SK-N-SH (cell line): ENCODE data around the gene SBF2. TPM values are rescaled to one million over a fixed set of nuclear protein-coding genes. Genes with fewer than 3 reads are reported as not detected.

Experiments
- CTCF ChIA-PET: fragments of 300-600, 350-600 bp; formaldehyde crosslinking; extraction: SDS; loops from one replicate; lab custom pipeline; 2021; lab: Yijun Ruan, JAX
- POLR2A ChIA-PET: fragments of 350-600 bp; sonication (Branson Sonifier 250); formaldehyde crosslinking; extraction: SDS; loops from one replicate; lab custom pipeline; 2020; ENCODE audit warnings: antibody characterized with exemption, inconsistent platforms; lab: Yijun Ruan, JAX
- DNase-seq: peaks from one replicate; pipeline ENCODE4 v3.0.0; 2012
- H2AFZ ChIP-seq: fragments of 200-600 bp; sonication (generic); 2 replicates; pipeline ENCODE4 v1.8.1; 2016; ENCODE audit warnings: antibody characterized with exemption, mild to moderate bottlenecking, low read depth
- H3F3A ChIP-seq: fragments of 200-600 bp; sonication (generic); replicated peaks from 2 replicates; pipeline ENCODE3; 2016; ENCODE audit warnings: antibody characterized with exemption, mild to moderate bottlenecking; ENCODE audit not compliant: insufficient read depth
- H3K27ac ChIP-seq, 2 experiments: fragments of 200-500 bp in 1 of 2; fragments of 200-600 bp in 1 of 2; sonication (Bioruptor generic) in 1 of 2; sonication (generic), shearing (Covaris generic) in 1 of 2; 2 replicates each; pipeline versions ENCODE4 v1.5.1 to v1.6.1; 2014 to 2016; ENCODE audit warnings: low read depth in 2 of 2, inconsistent platforms in 1 of 2, low read length in 1 of 2, mild to moderate bottlenecking in 1 of 2, mixed read lengths in 1 of 2
- H3K27me3 ChIP-seq: fragments of 200-600 bp; sonication (generic), shearing (Covaris generic); 2 replicates; pipeline ENCODE4 v1.6.1; 2016; ENCODE audit warnings: mixed run types; ENCODE audit not compliant: insufficient read depth
- H3K36me3 ChIP-seq, 2 experiments: fragments of 200-500 bp in 1 of 2; fragments of 200-600 bp in 1 of 2; sonication (Bioruptor generic) in 1 of 2; sonication (generic) in 1 of 2; replicated peaks in 1 of 2; 2 replicates each; pipeline versions ENCODE3 to v1.5.1; 2014 to 2016; ENCODE audit warnings: low read length in 1 of 2, mild to moderate bottlenecking in 1 of 2; ENCODE audit not compliant: insufficient read depth in 2 of 2, control insufficient read depth in 1 of 2
- H3K4me1 ChIP-seq, 2 experiments: fragments of 200-500 bp in 1 of 2; fragments of 200-600 bp in 1 of 2; sonication (Bioruptor generic) in 1 of 2; sonication (generic), shearing (Covaris generic) in 1 of 2; 2 replicates each; pipeline versions ENCODE4 v1.5.1 to v1.6.1; 2014 to 2016; ENCODE audit warnings: low read depth in 1 of 2, low read length in 1 of 2, mixed run types in 1 of 2; ENCODE audit not compliant: insufficient read depth in 2 of 2, control insufficient read depth in 1 of 2
- H3K4me2 ChIP-seq: fragments of 200-600 bp; sonication (generic), shearing (Covaris generic); 2 replicates; pipeline ENCODE4 v1.6.1; 2017; ENCODE audit warnings: mixed run types
- H3K4me3 ChIP-seq, 2 experiments: fragments of 200-500 bp in 1 of 2; fragments of 200-600 bp in 1 of 2; sonication (Bioruptor generic) in 1 of 2; sonication (generic), shearing (Covaris generic) in 1 of 2; 2 replicates each; pipeline versions ENCODE4 v1.5.1 to v1.8.1; 2014 to 2016; ENCODE audit warnings: low read depth in 2 of 2, inconsistent platforms in 1 of 2, low read length in 1 of 2, mild to moderate bottlenecking in 1 of 2, mixed read lengths in 1 of 2, moderate library complexity in 1 of 2
- H3K79me2 ChIP-seq: fragments of 200-600 bp; sonication (generic); 2 replicates; pipeline ENCODE4 v1.8.1; 2017; ENCODE audit warnings: mild to moderate bottlenecking; ENCODE audit not compliant: insufficient read depth
- H3K9ac ChIP-seq: fragments of 200-600 bp; sonication (generic); 2 replicates; pipeline ENCODE4 v1.6.1; 2017; ENCODE audit warnings: mixed run types
- H3K9me2 ChIP-seq: fragments of 200-600 bp; sonication (generic); 2 replicates; pipeline ENCODE4 v1.6.1; 2017; ENCODE audit warnings: mixed run types
- H3K9me3 ChIP-seq: fragments of 200-600 bp; sonication (generic); 2 replicates; pipeline ENCODE4 v1.6.1; 2017; ENCODE audit warnings: mixed run types, mild to moderate bottlenecking, moderate library complexity
- H4K20me1 ChIP-seq: fragments of 200-600 bp; sonication (generic); 2 replicates; pipeline ENCODE4 v1.6.1; 2017; ENCODE audit warnings: mild to moderate bottlenecking, mixed run types; ENCODE audit not compliant: insufficient read depth
- ELF1 ChIP-seq: IDR thresholded peaks from 2 replicates; pipeline ENCODE4 v1.4.0; 2012
- EP300 ChIP-seq, 2 experiments: IDR thresholded peaks; 2 replicates each; pipeline versions ENCODE4 v1.4.0 to v1.6.1; 2012; ENCODE audit warnings: borderline replicate concordance in 1 of 2, low read depth in 1 of 2, low read length in 1 of 2
- FOXM1 ChIP-seq: IDR thresholded peaks from 2 replicates; pipeline ENCODE4 v1.4.0; 2012; ENCODE audit warnings: low read depth, mild to moderate bottlenecking
- GABPA ChIP-seq: IDR thresholded peaks from 2 replicates; pipeline ENCODE4 v1.4.0; 2012; ENCODE audit warnings: low read depth, mild to moderate bottlenecking
- MXI1 ChIP-seq: IDR thresholded peaks from 2 replicates; pipeline ENCODE4 v1.6.1; 2012; ENCODE audit warnings: mild to moderate bottlenecking, low read depth, low read length, improper control_type of control experiment
- NFIC ChIP-seq: IDR thresholded peaks from 2 replicates; pipeline ENCODE4 v1.4.0; 2012; ENCODE audit warnings: borderline replicate concordance
- NRF1 ChIP-seq: IDR thresholded peaks from 2 replicates; pipeline ENCODE4 v1.6.1; 2012; ENCODE audit warnings: low read depth, mild to moderate bottlenecking, low read length
- POLR2AphosphoS5 ChIP-seq: IDR thresholded peaks from 2 replicates; pipeline ENCODE4 v1.6.1; 2012; ENCODE audit warnings: low read depth, low read length
- RCOR1 ChIP-seq: fragments of 150-350 bp; IDR thresholded peaks from 2 replicates; pipeline ENCODE4 v1.6.1; 2017; ENCODE audit warnings: antibody characterized with exemption, low read length
- RFX5 ChIP-seq: IDR thresholded peaks from 2 replicates; pipeline ENCODE4 v1.6.1; 2012; ENCODE audit warnings: mild to moderate bottlenecking, improper control_type of control experiment, low read length
- TCF12 ChIP-seq: IDR thresholded peaks from 2 replicates; pipeline ENCODE4 v1.4.0; 2012
- TEAD4 ChIP-seq: IDR thresholded peaks from 2 replicates; pipeline ENCODE4 v1.4.0; 2012; ENCODE audit warnings: mild to moderate bottlenecking, borderline replicate concordance; ENCODE audit not compliant: insufficient read depth
- WGBS: methylation state at CpG from one replicate; pipeline ENCODE4 v1.1.6; 2017; ENCODE audit warnings: low lambda C conversion rate; 5-methylcytosine and 5-hydroxymethylcytosine counted together
- polyA plus RNA-seq, 3 experiments: library from polyadenylated mRNA; depleted of rRNA; stranded (reverse); fragments of >200 nt; gene quantifications; 2 replicates each; pipeline ENCODE4 v1.2.3, GENCODE V29; 2012
- TF ChIP-seq, protein P1 (sequence below): IDR thresholded peaks from 2 replicates; pipeline ENCODE4 v1.4.0; 2012; ENCODE audit warnings: low read depth
- TF ChIP-seq, protein P2 (sequence below): fragments of 150-350 bp; IDR thresholded peaks from 2 replicates; pipeline ENCODE4 v1.6.1; 2016; ENCODE audit warnings: mild to moderate bottlenecking, low read depth, low read length
- TF ChIP-seq, protein P3 (sequence below): fragments of 150-350 bp; IDR thresholded peaks from 2 replicates; pipeline ENCODE4 v1.6.1; 2017; ENCODE audit warnings: antibody characterized with exemption, low read length, low read depth, borderline replicate concordance

SBF2 gene
- polyA plus RNA-seq, 1 of the 3 experiments (the other 2 are of a cell fraction): 23.0 TPM

DNA sequence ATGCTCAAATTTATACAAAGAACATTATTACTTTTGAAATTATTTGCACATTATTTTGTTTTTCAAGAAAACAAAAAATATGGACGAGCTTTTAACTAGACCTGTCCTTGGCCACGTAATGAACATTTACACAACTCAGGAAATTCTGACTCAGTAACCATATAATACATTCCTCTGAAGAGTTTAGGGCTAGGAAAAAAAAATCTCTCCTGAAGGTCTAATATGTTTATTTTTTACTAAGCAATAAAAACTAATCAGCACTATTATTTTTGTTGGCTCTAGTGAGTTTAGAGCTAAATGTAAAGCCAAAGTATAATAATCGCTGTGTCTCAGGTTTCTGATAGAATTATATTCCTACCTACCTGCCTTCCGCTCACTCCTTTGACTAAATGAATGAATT is 442.7 kb downstream of the SBF2 start:
- WGBS: 95% methylated on average over 4 of the region's 4 CpGs
- no peaks in the 10 kb centered on the region for H3K9me3 ChIP-seq
- no peak for DNase-seq
- H3K36me3 ChIP-seq: peaks cover 46 to 56% of the 10 kb centered on the region in 2 experiments
- TF ChIP-seq GABPA: no peak
- TF ChIP-seq, all 33 proteins: peak for 0
- Histone ChIP-seq H3K4me3 (no peak overlapping the region), H3K9me2 (no peaks in the 10 kb centered on the region), H4K20me1 (no peaks in the 10 kb centered on the region), H3F3A (no peaks in the 10 kb centered on the region), H3K4me1 (peaks cover 0 to 7% of the 10 kb centered on the region in 2 experiments; a peak in 1 of 4 replicates), H3K27ac (no peak overlapping the region), H3K4me2 (no peak overlapping the region), H2AFZ (no peak overlapping the region), H3K79me2 (no peaks in the 10 kb centered on the region), H3K9ac (no peak overlapping the region), H3K27me3 (no peaks in the 10 kb centered on the region)
- ChIA-PET POLR2A (no interaction called here), CTCF (interaction anchor here (1.3 kb wide), 1 partner anchor 11 kb away, joined by 4 read pairs; no protein-coding TSS in a partner anchor)

DNA sequence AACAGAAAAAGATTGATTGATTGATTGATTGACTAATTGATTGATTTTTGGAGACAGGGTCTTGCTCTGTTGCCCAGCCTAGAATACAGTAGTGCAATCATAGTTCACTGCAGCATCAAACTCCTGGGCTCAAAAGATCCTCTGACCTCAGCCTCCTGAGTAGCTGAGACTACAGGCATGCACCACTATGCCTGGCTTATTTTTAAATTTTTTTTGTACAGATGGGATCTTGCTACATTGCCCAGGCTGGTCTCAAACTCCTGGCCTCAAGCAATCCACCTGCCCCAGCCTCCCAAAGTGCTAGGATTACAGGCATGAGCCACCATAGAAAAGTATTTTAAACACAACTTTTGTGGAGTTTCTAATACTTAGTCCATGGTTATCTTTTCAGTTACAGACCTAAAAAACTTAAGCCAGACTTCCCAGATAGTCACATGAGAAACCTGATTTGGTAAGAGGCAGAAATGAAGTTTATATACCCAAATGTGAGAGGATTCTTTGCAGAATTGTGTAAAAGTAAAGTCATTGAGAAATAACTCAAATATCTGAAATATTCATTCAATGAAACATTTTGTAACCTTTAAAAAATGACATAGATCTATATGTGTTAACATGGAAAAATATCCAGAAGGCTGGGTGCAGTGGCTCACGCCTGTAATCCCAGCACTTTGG is 443.7 kb downstream of the SBF2 start:
- DNase-seq: no peak
- peaks cover 0 to 7% of the 10 kb centered on the region in 2 experiments; a peak in 1 of 4 replicates for H3K4me1 ChIP-seq
- no peaks in the 10 kb centered on the region for H3K27me3 ChIP-seq
- POLR2A ChIA-PET: no interaction called here
- CTCF ChIA-PET: interaction anchor here (1.3 kb wide), 1 partner anchor 12 kb away, joined by 4 read pairs; no protein-coding TSS in a partner anchor
- no peaks in the 10 kb centered on the region for H3K9me3 ChIP-seq
- no peak overlapping the region for H3K27ac ChIP-seq
- no peaks in the 10 kb centered on the region for H4K20me1 ChIP-seq
- no peak overlapping the region for H3K9ac ChIP-seq
- peaks cover 48 to 53% of the 10 kb centered on the region in 2 experiments for H3K36me3 ChIP-seq
- H3K79me2 ChIP-seq: no peaks in the 10 kb centered on the region
- H3K4me3 ChIP-seq: no peak overlapping the region
- H2AFZ ChIP-seq: no peak overlapping the region
- H3K4me2 ChIP-seq: no peak overlapping the region
- WGBS: 90% methylated on average over 1 of the region's 1 CpG
- no peaks in the 10 kb centered on the region for H3K9me2 ChIP-seq
- TF ChIP-seq, protein P1, sequence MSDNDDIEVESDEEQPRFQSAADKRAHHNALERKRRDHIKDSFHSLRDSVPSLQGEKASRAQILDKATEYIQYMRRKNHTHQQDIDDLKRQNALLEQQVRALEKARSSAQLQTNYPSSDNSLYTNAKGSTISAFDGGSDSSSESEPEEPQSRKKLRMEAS: no peak
- no peak for TF ChIP-seq RFX5
- no peak for TF ChIP-seq EP300 (IDR thresholded peaks at IDR 0.05; ENCODE audit: borderline replicate concordance in 1 of 2, low read depth in 1 of 2, low read length in 1 of 2)
- TF ChIP-seq TEAD4: no peak
- TF ChIP-seq MXI1: no peak
- TF ChIP-seq, protein P2, sequence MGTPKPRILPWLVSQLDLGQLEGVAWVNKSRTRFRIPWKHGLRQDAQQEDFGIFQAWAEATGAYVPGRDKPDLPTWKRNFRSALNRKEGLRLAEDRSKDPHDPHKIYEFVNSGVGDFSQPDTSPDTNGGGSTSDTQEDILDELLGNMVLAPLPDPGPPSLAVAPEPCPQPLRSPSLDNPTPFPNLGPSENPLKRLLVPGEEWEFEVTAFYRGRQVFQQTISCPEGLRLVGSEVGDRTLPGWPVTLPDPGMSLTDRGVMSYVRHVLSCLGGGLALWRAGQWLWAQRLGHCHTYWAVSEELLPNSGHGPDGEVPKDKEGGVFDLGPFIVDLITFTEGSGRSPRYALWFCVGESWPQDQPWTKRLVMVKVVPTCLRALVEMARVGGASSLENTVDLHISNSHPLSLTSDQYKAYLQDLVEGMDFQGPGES: no peak
- TF ChIP-seq FOXM1: no peak
- no peaks in the 10 kb centered on the region for H3F3A ChIP-seq

DNA sequence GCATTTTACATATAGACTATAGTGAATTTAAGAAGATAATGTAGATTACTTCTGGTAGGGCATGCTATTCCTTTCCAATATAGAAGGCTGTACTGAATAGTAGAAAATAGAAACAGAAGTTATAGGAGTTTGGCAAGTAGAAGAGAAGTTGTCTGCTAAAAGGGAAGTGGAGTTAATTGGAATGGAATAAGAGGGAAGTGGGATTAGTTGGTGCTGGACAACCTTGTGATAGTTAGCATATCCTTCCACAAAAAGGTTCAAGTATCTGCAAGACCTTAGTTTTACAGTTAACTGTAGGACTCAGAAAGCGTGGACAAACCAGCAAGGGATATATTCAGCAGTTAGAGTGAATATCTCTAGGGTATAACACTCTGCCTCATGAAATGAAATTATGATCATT is 444.6 kb downstream of the SBF2 start:
- DNase-seq: no peak
- no peak overlapping the region for H3K9ac ChIP-seq
- H3F3A ChIP-seq: no peaks in the 10 kb centered on the region
- no peaks in the 10 kb centered on the region for H3K9me3 ChIP-seq
- CTCF ChIA-PET: no interaction called here
- H3K27me3 ChIP-seq: no peaks in the 10 kb centered on the region
- H2AFZ ChIP-seq: no peak overlapping the region
- H3K4me1 ChIP-seq: peaks cover 0 to 7% of the 10 kb centered on the region in 2 experiments; a peak in 1 of 4 replicates
- H3K27ac ChIP-seq: no peak overlapping the region
- H3K4me3 ChIP-seq: no peak overlapping the region
- 100% methylated on average over 1 of the region's 1 CpG for WGBS
- H3K4me2 ChIP-seq: no peak overlapping the region
- H4K20me1 ChIP-seq: no peaks in the 10 kb centered on the region
- peaks cover 52 to 57% of the 10 kb centered on the region in 2 experiments for H3K36me3 ChIP-seq
- POLR2A ChIA-PET: no interaction called here
- no peaks in the 10 kb centered on the region for H3K9me2 ChIP-seq
- H3K79me2 ChIP-seq: no peaks in the 10 kb centered on the region
- TF ChIP-seq ELF1 (no peak), TCF12 (no peak), NRF1 (no peak), RCOR1 (no peak), NFIC (no peak), POLR2AphosphoS5 (no peak)
- TF ChIP-seq, protein P3, sequence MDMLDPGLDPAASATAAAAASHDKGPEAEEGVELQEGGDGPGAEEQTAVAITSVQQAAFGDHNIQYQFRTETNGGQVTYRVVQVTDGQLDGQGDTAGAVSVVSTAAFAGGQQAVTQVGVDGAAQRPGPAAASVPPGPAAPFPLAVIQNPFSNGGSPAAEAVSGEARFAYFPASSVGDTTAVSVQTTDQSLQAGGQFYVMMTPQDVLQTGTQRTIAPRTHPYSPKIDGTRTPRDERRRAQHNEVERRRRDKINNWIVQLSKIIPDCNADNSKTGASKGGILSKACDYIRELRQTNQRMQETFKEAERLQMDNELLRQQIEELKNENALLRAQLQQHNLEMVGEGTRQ: no peak
- TF ChIP-seq, protein P2: no peak
